GM18520 (cell line): Measurements from ENCODE around the gene PARD6G.
"Not testable (repeated sequence)": the region's sequence is repeated elsewhere in the genome, so short reads cannot be mapped to it uniquely, and the experiment has no call there.

ENCODE experiments used
- ATAC-seq: cut with Tn5 transposase; IDR thresholded peaks from one replicate; pipeline ENCODE4 v1.9.1; 2021; ENCODE audit not compliant: unreplicated experiment

The PARD6G gene

DNA sequence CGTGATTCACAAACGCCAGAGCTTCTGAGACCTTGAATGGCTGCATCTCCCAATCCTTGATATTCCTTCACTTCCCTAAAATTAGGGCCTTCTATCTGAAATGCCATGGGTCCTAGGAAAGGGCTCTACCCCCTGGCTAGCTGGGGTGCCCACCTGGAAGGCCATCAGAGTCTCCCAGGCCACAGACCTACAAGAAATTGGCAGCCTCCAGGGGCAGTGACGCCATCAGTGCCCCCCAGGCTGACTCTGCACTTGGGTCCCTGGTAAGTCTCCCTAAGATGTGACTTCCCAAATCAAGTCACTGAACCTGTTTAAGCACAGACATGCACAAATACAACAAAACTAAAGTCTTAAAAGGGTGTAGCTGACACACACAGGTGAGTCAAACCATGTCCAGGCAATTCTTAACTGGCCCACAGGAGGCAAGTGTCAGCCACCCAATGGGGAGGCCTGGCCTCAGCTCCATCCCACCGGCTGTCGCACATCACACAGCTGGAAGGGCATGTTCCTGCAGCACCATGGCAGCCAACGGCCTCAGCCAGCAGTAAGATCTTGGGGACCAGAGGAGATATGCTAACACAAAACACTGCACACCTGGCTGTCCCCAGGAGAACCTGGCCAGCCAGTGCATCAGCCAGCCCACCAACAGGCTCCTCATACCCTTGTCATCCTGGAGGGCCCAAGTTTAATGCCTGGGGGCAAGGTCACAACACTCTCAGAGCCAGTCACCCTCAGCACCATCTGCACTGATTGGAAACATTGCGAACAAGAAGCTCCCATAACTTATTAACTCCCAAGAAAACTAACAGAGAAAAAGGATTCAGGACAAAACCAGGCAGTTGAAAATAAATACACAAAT, 5.2 kb downstream of the PARD6G start:
- ATAC-seq = no peak

DNA sequence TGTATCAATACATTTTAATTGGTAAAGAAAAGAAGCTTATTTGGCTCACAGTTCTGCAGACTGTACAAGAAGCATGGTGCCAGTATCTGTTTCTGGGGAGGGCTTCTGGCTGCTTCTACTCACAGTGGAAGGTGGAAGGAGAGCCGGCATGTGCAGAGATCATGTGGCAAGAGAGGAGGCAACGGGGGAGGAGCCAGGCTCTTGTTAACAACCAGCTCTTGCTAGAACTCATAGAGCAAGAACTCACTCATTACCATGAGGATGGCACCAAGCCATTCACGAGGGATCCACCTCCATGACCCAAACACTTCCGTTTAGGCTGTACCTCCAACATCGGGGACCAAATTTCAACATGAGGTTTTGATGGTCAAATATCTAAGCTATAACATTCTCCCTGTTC, 7.5 kb downstream of the PARD6G start:
- ATAC-seq = no peak

DNA sequence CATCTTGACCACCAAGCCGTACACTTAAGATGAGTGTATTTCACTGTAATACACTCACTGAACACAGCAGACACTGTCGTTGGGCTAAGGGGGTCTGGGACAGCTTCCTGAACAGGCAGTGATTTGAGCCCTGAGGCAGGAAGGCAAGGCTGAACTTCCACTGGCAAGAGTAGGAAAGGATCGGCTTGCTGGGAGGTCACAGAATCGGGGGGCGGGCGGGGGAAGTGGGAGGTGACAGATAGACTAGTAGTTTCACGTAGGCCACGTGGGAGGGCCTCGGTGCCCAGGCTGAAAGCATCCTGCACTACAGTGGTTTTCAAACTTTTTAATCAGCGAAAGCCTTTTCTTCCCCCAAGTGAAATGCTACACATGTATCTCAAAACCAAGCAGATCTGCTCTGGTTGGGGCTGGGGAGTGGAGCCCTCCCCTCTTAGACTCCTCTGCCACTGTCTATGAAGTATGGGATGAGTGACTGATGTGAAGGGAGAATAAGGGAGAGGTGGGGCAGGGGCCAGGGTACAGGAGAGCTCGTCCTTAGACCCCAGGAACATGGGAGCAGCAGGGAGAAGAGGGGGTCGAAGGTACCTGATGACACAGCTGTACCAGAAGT, 8.6 kb downstream of the PARD6G start:
- no peak for ATAC-seq

GRCh38 chr18:80237519-80237918, 9.8 kb downstream of the PARD6G start:
- not testable (repeated sequence) for ATAC-seq

DNA sequence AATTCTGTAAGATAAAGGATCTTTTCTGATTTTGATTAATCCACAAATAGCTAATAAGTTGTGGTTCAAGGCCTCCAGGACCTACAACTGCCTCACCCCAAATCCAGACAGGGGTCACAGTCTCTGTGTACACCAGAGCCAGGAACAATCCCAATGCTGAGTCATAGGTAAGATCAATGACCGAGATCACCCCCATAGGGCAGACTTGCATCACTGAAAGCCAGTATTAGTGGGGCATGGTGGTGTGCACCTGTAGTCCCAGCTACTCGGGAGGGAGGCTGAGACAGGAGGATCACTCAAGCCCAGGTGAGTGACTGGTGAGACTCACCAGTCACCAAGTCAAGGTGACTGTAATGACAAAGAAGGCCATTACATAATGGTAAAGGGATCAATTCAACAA, 12.9 kb downstream of the PARD6G start:
- no peak for ATAC-seq

GRCh38 chr18:80233899-80234298, 13.4 kb downstream of the PARD6G start:
- ATAC-seq = no peak

DNA sequence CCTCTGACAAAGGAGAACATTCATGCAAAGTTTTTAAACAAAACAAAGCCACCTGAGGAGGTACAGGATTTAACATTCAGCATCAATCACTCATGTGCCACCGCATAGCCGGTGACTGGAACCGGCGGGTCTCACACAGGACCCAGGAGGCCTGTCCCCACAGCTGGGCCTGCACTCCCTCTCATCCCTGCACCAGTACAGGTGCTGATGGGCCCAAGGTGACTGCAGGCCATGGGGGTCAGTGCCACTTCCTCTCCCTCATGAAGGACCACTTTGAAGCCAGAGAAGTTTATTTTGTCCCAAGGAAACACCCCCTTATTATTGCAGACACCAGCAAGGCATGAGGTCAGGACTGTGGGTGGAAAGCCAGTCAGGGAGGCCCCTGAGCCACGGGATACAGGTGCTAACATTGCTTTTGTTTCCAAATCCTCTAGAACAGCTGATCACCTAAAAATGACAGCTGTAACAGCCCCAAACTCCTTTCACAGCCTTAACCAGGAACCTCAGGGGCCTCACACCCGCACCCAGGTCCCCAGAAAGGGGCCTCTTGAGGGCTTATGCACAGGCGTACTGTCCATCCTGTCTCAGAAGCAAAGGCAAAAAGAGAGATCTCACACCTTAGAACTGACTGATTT, 14.0 kb downstream of the PARD6G start:
- ATAC-seq = no peak

DNA sequence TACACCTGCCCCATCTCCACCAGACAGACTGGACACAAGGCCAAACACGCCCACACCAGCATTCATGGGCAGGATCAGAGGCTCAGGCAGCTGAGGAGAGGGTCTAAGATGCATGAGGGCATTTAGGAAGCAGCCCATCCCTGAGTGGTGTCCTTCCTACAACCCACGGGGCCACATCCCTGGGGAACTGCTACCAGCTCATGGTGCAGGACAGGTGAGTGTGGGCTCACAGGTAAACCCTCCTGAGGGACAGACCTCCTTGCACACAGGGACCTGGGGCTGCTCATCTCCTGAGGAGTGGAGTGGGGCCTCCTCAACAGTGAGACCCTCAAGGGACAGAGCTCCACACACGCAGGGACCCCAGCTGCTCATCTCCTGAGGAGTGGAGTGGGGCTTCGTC, 14.6 kb downstream of the PARD6G start:
- ATAC-seq = no peak

- ATAC-seq = no peak
These were observed 15.3 kb downstream of the PARD6G start for GRCh38 chr18:80232030-80232429.

DNA sequence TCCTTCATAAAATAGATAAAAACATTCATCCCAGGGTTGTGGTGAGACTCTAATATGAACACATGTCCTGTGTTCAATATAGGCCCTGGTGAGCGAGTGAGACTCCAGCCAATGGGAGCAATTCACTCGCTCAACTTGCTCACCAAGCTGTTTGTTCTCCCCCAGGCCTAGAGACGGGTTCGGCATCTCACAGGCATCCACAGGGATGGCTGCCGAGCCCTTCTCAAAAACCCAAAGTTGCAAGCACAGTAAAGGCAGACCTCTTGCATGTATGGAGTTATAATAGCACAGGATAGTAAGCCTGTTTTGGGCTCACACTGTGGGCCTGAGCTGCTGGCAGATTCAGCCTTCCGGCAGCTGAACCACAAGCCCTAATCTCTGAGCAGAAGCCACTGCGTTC, 15.7 kb downstream of the PARD6G start:
- no peak for ATAC-seq

- no peak for ATAC-seq
These were observed 16.2 kb downstream of the PARD6G start for GRCh38 chr18:80231151-80231550.

- ATAC-seq = no peak
These were observed 17.3 kb downstream of the PARD6G start for GRCh38 chr18:80229766-80230745.

GRCh38 chr18:80229363-80229762, 18.0 kb downstream of the PARD6G start:
- ATAC-seq = no peak

GRCh38 chr18:80228051-80228848, 19.1 kb downstream of the PARD6G start:
- no peak for ATAC-seq

GRCh38 chr18:80227472-80227871, 19.8 kb downstream of the PARD6G start:
- ATAC-seq = no peak

DNA sequence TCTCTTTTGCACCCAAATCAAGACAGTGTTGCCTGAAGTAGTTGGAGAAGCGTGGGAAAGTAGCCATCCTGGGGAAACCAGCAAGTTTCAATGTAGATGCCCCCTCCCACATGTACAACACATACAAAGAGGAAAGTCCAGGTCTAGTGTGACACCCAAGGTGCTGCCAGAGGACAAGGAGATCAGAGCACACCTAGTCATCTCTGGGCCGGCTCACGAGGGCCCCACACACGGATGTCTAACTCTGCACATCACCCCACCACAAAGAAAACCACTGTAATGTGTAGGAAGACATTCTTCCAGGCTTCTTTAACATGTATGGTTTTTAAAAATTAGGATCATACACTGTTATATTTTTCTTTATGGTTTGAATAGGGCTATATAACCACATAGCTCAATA, 21.6 kb downstream of the PARD6G start:
- no peak for ATAC-seq

- ATAC-seq = no peak
These were observed 23.6 kb downstream of the PARD6G start for GRCh38 chr18:80223581-80224148.

DNA sequence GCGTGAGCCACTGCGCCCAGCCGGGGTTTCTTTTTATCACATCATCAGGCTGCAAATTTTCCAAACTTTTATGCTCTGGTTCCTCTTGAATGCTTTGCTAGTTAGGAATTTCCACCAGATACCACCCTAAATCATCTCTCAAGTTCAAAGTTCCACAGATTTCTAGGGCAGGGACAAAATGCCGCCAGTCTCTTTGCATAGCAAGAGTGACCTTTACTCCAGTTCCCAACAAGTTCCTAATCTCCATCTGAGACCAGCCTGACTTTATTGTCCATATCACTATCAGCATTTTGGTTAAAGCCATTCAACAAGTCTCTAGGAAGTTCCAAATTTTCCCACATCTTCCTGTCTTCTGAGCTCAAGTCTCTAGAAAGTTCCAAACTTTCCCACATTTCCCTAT, 27.8 kb downstream of the PARD6G start:
- not testable (repeated sequence) for ATAC-seq

GRCh38 chr18:80218341-80219227, 28.7 kb downstream of the PARD6G start:
- ATAC-seq = no peak
